Tibial nerve (tissue), 4 donors: ENCODE measurements around the gene SH3TC1.

Experiments used
- EP300 ChIP-seq, 2 donors: sonication (generic); formaldehyde crosslinking; IDR thresholded peaks; one replicate each; pipeline ENCODE4 v1.6.1; 2017; ENCODE audit warnings: antibody characterized with exemption in 2 of 2, mild to moderate bottlenecking in 1 of 2
- POLR2A ChIP-seq, 2 donors: fragments of 450-650 bp; IDR thresholded peaks; one replicate each; pipeline ENCODE4 v1.6.1; 2017; ENCODE audit warnings: antibody characterized with exemption in 2 of 2, mild to moderate bottlenecking in 2 of 2, moderate library complexity in 2 of 2
- TF ChIP-seq, protein P1 (sequence below), 5 experiments: fragments of 200-600 bp in 3 of 5; fragments of 450-650 bp in 2 of 5; sonication (generic) in 3 of 5; IDR thresholded peaks; one replicate each; pipeline ENCODE4 v1.5.1; 2016 to 2019; ENCODE audit warnings: antibody characterized with exemption in 5 of 5, mild to moderate bottlenecking in 3 of 5, moderate library complexity in 2 of 5

DNA sequence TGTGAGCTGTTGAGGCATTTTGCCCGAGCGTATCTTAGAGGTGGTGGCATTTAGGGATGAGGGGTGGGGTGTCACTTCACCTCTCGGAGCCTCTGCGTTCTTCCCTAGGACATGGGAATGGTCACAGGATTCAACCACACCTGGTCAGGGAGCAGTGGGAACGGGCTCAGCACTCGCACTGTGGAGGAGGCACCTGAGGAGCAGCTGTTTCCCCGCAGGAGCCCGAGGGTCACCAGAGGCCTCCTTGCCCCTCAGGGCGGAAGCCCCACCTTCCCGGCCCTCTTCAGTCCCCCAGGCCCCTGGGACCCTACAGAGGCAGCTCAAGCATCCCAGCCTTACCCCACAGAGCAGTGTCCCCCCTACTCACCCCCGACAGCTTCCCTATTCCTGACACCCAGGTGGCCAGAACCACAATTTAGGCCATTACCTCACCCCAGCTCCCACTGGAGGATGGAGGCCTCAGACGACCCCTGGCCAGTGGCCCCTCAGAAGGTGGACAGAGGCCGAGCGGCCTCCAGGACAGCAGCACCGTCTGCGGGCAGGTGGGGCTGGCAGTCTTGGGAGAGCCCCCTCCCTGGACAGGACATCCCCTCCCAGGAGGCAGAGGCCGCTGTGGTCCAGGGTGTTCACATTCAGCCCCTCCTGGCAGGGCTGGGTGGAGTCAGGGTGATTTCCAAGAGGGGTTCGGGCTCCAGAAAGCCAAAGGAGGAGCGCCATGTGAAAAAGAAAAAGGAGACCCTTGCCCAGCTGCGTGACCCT, 66.3 kb downstream of the SH3TC1 start:
- TF ChIP-seq, protein P1, sequence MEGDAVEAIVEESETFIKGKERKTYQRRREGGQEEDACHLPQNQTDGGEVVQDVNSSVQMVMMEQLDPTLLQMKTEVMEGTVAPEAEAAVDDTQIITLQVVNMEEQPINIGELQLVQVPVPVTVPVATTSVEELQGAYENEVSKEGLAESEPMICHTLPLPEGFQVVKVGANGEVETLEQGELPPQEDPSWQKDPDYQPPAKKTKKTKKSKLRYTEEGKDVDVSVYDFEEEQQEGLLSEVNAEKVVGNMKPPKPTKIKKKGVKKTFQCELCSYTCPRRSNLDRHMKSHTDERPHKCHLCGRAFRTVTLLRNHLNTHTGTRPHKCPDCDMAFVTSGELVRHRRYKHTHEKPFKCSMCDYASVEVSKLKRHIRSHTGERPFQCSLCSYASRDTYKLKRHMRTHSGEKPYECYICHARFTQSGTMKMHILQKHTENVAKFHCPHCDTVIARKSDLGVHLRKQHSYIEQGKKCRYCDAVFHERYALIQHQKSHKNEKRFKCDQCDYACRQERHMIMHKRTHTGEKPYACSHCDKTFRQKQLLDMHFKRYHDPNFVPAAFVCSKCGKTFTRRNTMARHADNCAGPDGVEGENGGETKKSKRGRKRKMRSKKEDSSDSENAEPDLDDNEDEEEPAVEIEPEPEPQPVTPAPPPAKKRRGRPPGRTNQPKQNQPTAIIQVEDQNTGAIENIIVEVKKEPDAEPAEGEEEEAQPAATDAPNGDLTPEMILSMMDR (IDR thresholded peaks at IDR 0.05), result no peak
- TF ChIP-seq POLR2A (IDR thresholded peaks at IDR 0.05), result no peak
- no peak for TF ChIP-seq EP300 (IDR thresholded peaks at IDR 0.05)
